Measurements from ENCODE around the gene CHPF.

GRCh38 chr2:219510512-219511135 lies 33.0 kb downstream of the CHPF start:
- TF ChIP-seq CTCF (conservative IDR thresholded peaks at IDR 0.05; ENCODE audit: low read depth, low read length) (no peak), EZH2 (IDR thresholded peaks at IDR 0.05; ENCODE audit: borderline replicate concordance, low read depth, low read length, poor library complexity, severe bottlenecking) (no peak)

All from A673 (cell line).